Type B pancreatic cell (in vitro differentiated cells): Measurements from ENCODE around the gene FOXJ1. TPM values are rescaled to one million over a fixed set of nuclear protein-coding genes. Genes with fewer than 3 reads are reported as not detected.
A peak's percentile ranks its signal among the peaks of the same experiment; 100 is the strongest.

ENCODE experiments used
- DNase-seq: peaks from one replicate; pipeline ENCODE4 v3.0.0; 2021; ENCODE audit warnings: mixed read lengths; ENCODE audit not compliant: unreplicated experiment; ENCODE audit errors: extremely low spot score
- H3K27ac Mint-ChIP-seq: 2 replicates; pipeline ENCODE4 v1.8.0; 2021; ENCODE audit warnings: mild to moderate bottlenecking, mixed read lengths
- H3K27me3 Mint-ChIP-seq: 2 replicates; pipeline ENCODE4 v1.8.0; 2021; ENCODE audit warnings: mixed read lengths
- H3K36me3 Mint-ChIP-seq: 2 replicates; pipeline ENCODE4 v1.8.0; 2021; ENCODE audit warnings: mixed read lengths
- H3K4me1 Mint-ChIP-seq: one replicate; pipeline ENCODE4 v1.8.0; 2021; ENCODE audit warnings: mixed read lengths; ENCODE audit not compliant: unreplicated experiment
- H3K4me3 Mint-ChIP-seq: 2 replicates; pipeline ENCODE4 v1.8.0; 2021; ENCODE audit warnings: mild to moderate bottlenecking, mixed read lengths
- H3K9me3 Mint-ChIP-seq: 2 replicates; pipeline ENCODE4 v1.8.0; 2021; ENCODE audit warnings: mixed read lengths
- CTCF ChIP-seq: fragments of 200-600 bp; sonication (generic); conservative IDR thresholded peaks from 2 replicates; pipeline ENCODE4 v1.5.0; 2021; ENCODE audit warnings: antibody characterized with exemption, mild to moderate bottlenecking
- microRNA-seq: library from miRNA; unstranded; fragments of <30 nt; microRNA quantifications from one replicate; pipeline ENCODE4, GENCODE V29; 2020
- total RNA-seq: library from RNA; stranded (reverse); gene quantifications from 2 replicates; pipeline ENCODE4 v1.2.1, GENCODE V29; 2021; ENCODE audit warnings: low replicate concordance

FOXJ1 gene
- total RNA-seq, 1 donor from 2014 or later, result 18.2 TPM

- Mint-ChIP-seq H3K36me3 (peaks cover 5% of the 10 kb centered on the region), H3K27me3 (no peaks in the 10 kb centered on the region), H3K4me1 (no peaks in the 10 kb centered on the region), H3K27ac (no peak overlapping the region), H3K9me3 (no peaks in the 10 kb centered on the region), H3K4me3 (no peak overlapping the region)
- peak; percentile 38 for TF ChIP-seq CTCF
- peak; percentile 62 for DNase-seq
Measured at GRCh38 chr17:76088041-76088867, 52.8 kb downstream of the FOXJ1 start.

- Mint-ChIP-seq H3K36me3 (peaks cover 5% of the 10 kb centered on the region), H3K9me3 (no peaks in the 10 kb centered on the region), H3K4me1 (peaks cover 4% of the 10 kb centered on the region), H3K4me3 (no peak overlapping the region), H3K27ac (no peak overlapping the region), H3K27me3 (no peaks in the 10 kb centered on the region)
- DNase-seq, result no peak
- no peak for TF ChIP-seq CTCF
Measured at GRCh38 chr17:76087531-76087930, 53.5 kb downstream of the FOXJ1 start.

GRCh38 chr17:76086384-76086783 lies 54.7 kb downstream of the FOXJ1 start:
- H3K27ac Mint-ChIP-seq, result no peak overlapping the region
- H3K9me3 Mint-ChIP-seq, result no peaks in the 10 kb centered on the region
- no peak for DNase-seq
- peaks cover 5% of the 10 kb centered on the region for H3K36me3 Mint-ChIP-seq
- H3K27me3 Mint-ChIP-seq, result peaks cover 4% of the 10 kb centered on the region
- peaks cover 7% of the 10 kb centered on the region for H3K4me1 Mint-ChIP-seq
- no peak for TF ChIP-seq CTCF
- H3K4me3 Mint-ChIP-seq, result no peak overlapping the region

Small RNA genes lying within 50 kb of the gene (microRNA-seq; reads per million reads assigned to microRNA genes)
- gene MIR6868, result 7.2 reads per million, percentile 27 among the genes with 10 or more reads in this experiment

Other genes with a start within 250 kb of the FOXJ1 start
- gene TRIM65, start 244.3 kb downstream of the FOXJ1 start, total RNA-seq, result 8.1 and 19.0 TPM in 2 replicates
- gene MRPL38, start 236.4 kb downstream of the FOXJ1 start, total RNA-seq, result 93.5 and 113 TPM in 2 replicates
- gene FBF1, start 200.2 kb downstream of the FOXJ1 start, total RNA-seq, result 18.7 and 27.5 TPM in 2 replicates
- 48.5 and 84.6 TPM in 2 replicates for gene ACOX1, start 162.1 kb downstream of the FOXJ1 start, total RNA-seq
- 15.9 and 31.2 TPM in 2 replicates for gene TEN1, start 162.0 kb downstream of the FOXJ1 start, total RNA-seq
- gene CDK3, start 140.4 kb downstream of the FOXJ1 start, total RNA-seq, result 11.5 and 14.1 TPM in 2 replicates
- 31.9 and 116 TPM in 2 replicates for gene EVPL, start 113.9 kb downstream of the FOXJ1 start, total RNA-seq
- gene SRP68, start 68.7 kb downstream of the FOXJ1 start, total RNA-seq, result 86.7 and 89.6 TPM in 2 replicates
- gene GALR2, start 66.5 kb downstream of the FOXJ1 start, total RNA-seq, result 0.94 and 1.3 TPM in 2 replicates
- 0.29 TPM in 1 of 2 replicates, not detected in the other for gene ZACN, start 62.1 kb downstream of the FOXJ1 start, total RNA-seq
- gene EXOC7, start 37.5 kb downstream of the FOXJ1 start, total RNA-seq, result 171 and 201 TPM in 2 replicates
- gene RNF157, start 99.2 kb upstream of the FOXJ1 start, total RNA-seq, result 5.4 and 27.0 TPM in 2 replicates
- gene UBALD2, start 124.1 kb upstream of the FOXJ1 start, total RNA-seq, result 46.9 and 53.1 TPM in 2 replicates
- gene QRICH2, start 167.0 kb upstream of the FOXJ1 start, total RNA-seq, result 3.9 and 11.7 TPM in 2 replicates
- 45.3 and 82.0 TPM in 2 replicates for gene PRPSAP1, start 212.7 kb upstream of the FOXJ1 start, total RNA-seq
- gene SPHK1, start 243.4 kb upstream of the FOXJ1 start, total RNA-seq, result 4.3 and 26.8 TPM in 2 replicates